H1 (cell line): Measurements from ENCODE around the gene NPNT. TPM values are rescaled to one million over a fixed set of nuclear protein-coding genes. Genes with fewer than 3 reads are reported as not detected.

Experiments
- CTCF ChIA-PET: fragments of 300-600 bp; sonication (Branson Sonifier 250); formaldehyde crosslinking; loops from one replicate; lab custom pipeline; 2021; ENCODE audit not compliant: partially characterized antibody; lab: Charles Lee
- POLR2A ChIA-PET: fragments of 300-600 bp; sonication (Branson Sonifier 250); formaldehyde crosslinking; loops from one replicate; lab custom pipeline; 2021; ENCODE audit warnings: inconsistent platforms; ENCODE audit not compliant: partially characterized antibody; lab: Charles Lee
- DNase-seq, 2 experiments: peaks; one replicate each; pipeline versions ENCODE4 v3.0.0 to v3.0.0-alpha.2; 2010 to 2022; ENCODE audit warnings: low spot score in 2 of 2, low read depth in 1 of 2, mixed read lengths in 1 of 2
- FAIRE-seq: peaks from 2 replicates; lab custom pipeline; 2011; peaks lifted over from hg19 to GRCh38; lab: Jason Lieb, UNC
- H2AFZ ChIP-seq: 2 replicates; pipeline ENCODE4 v1.8.1; 2012; ENCODE audit warnings: low read length, inconsistent platforms
- H2AK5ac ChIP-seq: 2 replicates; pipeline ENCODE4 v1.6.1; 2013; ENCODE audit warnings: low read depth, low read length
- H2BK120ac ChIP-seq: replicated peaks from 2 replicates; pipeline ENCODE3; 2013; ENCODE audit warnings: low read depth, low read length, inconsistent platforms
- H2BK12ac ChIP-seq: 2 replicates; pipeline ENCODE4 v1.6.1; 2013; ENCODE audit warnings: low read depth, low read length
- H2BK15ac ChIP-seq: 2 replicates; pipeline ENCODE4 v1.6.1; 2013; ENCODE audit warnings: low read length
- H2BK20ac ChIP-seq: 2 replicates; pipeline ENCODE4 v1.6.1; 2013; ENCODE audit warnings: low read length
- H2BK5ac ChIP-seq: 2 replicates; pipeline ENCODE4 v1.6.1; 2013; ENCODE audit warnings: low read depth, low read length
- H3K14ac ChIP-seq: 2 replicates; pipeline ENCODE4 v1.6.1; 2013; ENCODE audit warnings: inconsistent platforms; ENCODE audit not compliant: insufficient read length
- H3K18ac ChIP-seq: 2 replicates; pipeline ENCODE4 v1.6.1; 2013; ENCODE audit warnings: low read length; ENCODE audit errors: extremely low read depth
- H3K23ac ChIP-seq: 2 replicates; pipeline ENCODE4 v1.6.1; 2013; ENCODE audit warnings: inconsistent platforms; ENCODE audit not compliant: insufficient read length
- H3K23me2 ChIP-seq: 2 replicates; pipeline ENCODE4 v1.6.1; 2013; ENCODE audit warnings: low read depth, low read length
- H3K27ac ChIP-seq: 2 replicates; pipeline ENCODE4 v1.6.1; 2011; ENCODE audit warnings: low read depth, low read length, inconsistent platforms
- H3K27me3 ChIP-seq, 4 experiments: replicated peaks in 1 of 4; 1 replicate in 1 of 4; 2 replicates in 3 of 4; pipeline versions ENCODE4 v1.6.1 to v1.8.1; 2011 to 2013; ENCODE audit warnings: low read length in 3 of 4, mild to moderate bottlenecking in 3 of 4, inconsistent platforms in 2 of 4, mixed read lengths in 2 of 4, moderate library complexity in 1 of 4; ENCODE audit not compliant: control insufficient read depth in 3 of 4, insufficient read depth in 3 of 4; ENCODE audit errors: extremely low read depth in 1 of 4
- H3K36me3 ChIP-seq, 4 experiments: 2 replicates each; pipeline versions ENCODE4 v1.6.1 to v1.8.1; 2011 to 2013; ENCODE audit warnings: mild to moderate bottlenecking in 4 of 4, low read length in 3 of 4, moderate library complexity in 2 of 4, control low read depth in 1 of 4, inconsistent platforms in 1 of 4; ENCODE audit not compliant: insufficient read depth in 4 of 4, control insufficient read depth in 2 of 4
- H3K4ac ChIP-seq: replicated peaks from 2 replicates; pipeline ENCODE3; 2013; ENCODE audit warnings: low read length, low read depth, mixed read lengths, inconsistent platforms; ENCODE audit not compliant: insufficient read length
- H3K4me1 ChIP-seq, 4 experiments: replicated peaks in 1 of 4; 1 replicate in 1 of 4; 2 replicates in 3 of 4; pipeline versions ENCODE4 v1.6.1 to v1.8.1; 2011 to 2013; ENCODE audit warnings: low read length in 3 of 4, inconsistent platforms in 2 of 4, mixed read lengths in 1 of 4; ENCODE audit not compliant: insufficient read depth in 4 of 4, control insufficient read depth in 3 of 4
- H3K4me2 ChIP-seq, 2 experiments: 2 replicates each; pipeline versions ENCODE4 v1.6.1 to v1.8.1; 2011 to 2013; ENCODE audit warnings: low read depth in 2 of 2, low read length in 2 of 2, control low read depth in 1 of 2, inconsistent platforms in 1 of 2, mild to moderate bottlenecking in 1 of 2; ENCODE audit not compliant: insufficient read depth in 1 of 2
- H3K4me3 ChIP-seq, 4 experiments: fragments of 200-600, 300-600 bp in 1 of 4; sonication (generic), shearing (Covaris generic), sonication (Bioruptor Twin) in 1 of 4; 2 replicates each; pipeline versions ENCODE4 v1.5.1 to v1.8.1; 2011 to 2016; ENCODE audit warnings: low read length in 4 of 4, low read depth in 3 of 4, control low read depth in 2 of 4, inconsistent platforms in 2 of 4, mild to moderate bottlenecking in 2 of 4, mixed read lengths in 1 of 4, moderate library complexity in 1 of 4; ENCODE audit not compliant: insufficient read depth in 2 of 4; ENCODE audit errors: extremely low read depth in 1 of 4
- H3K56ac ChIP-seq: replicated peaks from 2 replicates; pipeline ENCODE3; 2013; ENCODE audit warnings: low read depth, mild to moderate bottlenecking, mixed read lengths, low read length, inconsistent platforms; ENCODE audit not compliant: insufficient read length
- H3K79me1 ChIP-seq: 2 replicates; pipeline ENCODE4 v1.6.1; 2013; ENCODE audit warnings: low read depth, low read length, control low read depth
- H3K79me2 ChIP-seq, 2 experiments: 2 replicates each; pipeline versions ENCODE4 v1.6.1 to v1.8.1; 2012 to 2013; ENCODE audit warnings: low read length in 2 of 2, mild to moderate bottlenecking in 2 of 2, inconsistent platforms in 1 of 2; ENCODE audit not compliant: insufficient read depth in 2 of 2, control insufficient read depth in 1 of 2
- H3K9ac ChIP-seq, 4 experiments: replicated peaks in 1 of 4; 1 replicate in 1 of 4; 2 replicates in 3 of 4; pipeline versions ENCODE4 v1.6.1 to v1.8.1; 2011 to 2013; ENCODE audit warnings: low read depth in 3 of 4, low read length in 3 of 4, control low read depth in 2 of 4, mild to moderate bottlenecking in 2 of 4, moderate library complexity in 2 of 4, inconsistent platforms in 1 of 4; ENCODE audit errors: extremely low read depth in 1 of 4
- H3K9me3 ChIP-seq, 2 experiments: 2 replicates each; pipeline versions ENCODE4 v1.6.1 to v1.8.1; 2012 to 2013; ENCODE audit warnings: mild to moderate bottlenecking in 2 of 2, moderate library complexity in 2 of 2, control low read depth in 1 of 2, inconsistent platforms in 1 of 2, low read depth in 1 of 2, low read length in 1 of 2, mixed read lengths in 1 of 2; ENCODE audit not compliant: insufficient read depth in 2 of 2
- H4K20me1 ChIP-seq, 2 experiments: replicated peaks in 1 of 2; 2 replicates each; pipeline versions ENCODE3 to v1.8.1; 2011 to 2013; ENCODE audit warnings: inconsistent platforms in 2 of 2, low read length in 2 of 2, mild to moderate bottlenecking in 1 of 2; ENCODE audit not compliant: insufficient read depth in 2 of 2, control insufficient read depth in 1 of 2
- H4K5ac ChIP-seq: 2 replicates; pipeline ENCODE4 v1.6.1; 2013; ENCODE audit warnings: low read length, low read depth, mixed read lengths, inconsistent platforms; ENCODE audit not compliant: insufficient read length
- H4K8ac ChIP-seq: 2 replicates; pipeline ENCODE4 v1.8.0; 2013; ENCODE audit warnings: mild to moderate bottlenecking, moderate library complexity, low read length, inconsistent platforms; ENCODE audit not compliant: insufficient read depth; ENCODE audit errors: extremely low read depth
- H4K91ac ChIP-seq: replicated peaks from 2 replicates; pipeline ENCODE3; 2013; ENCODE audit warnings: low read length, mixed read lengths, inconsistent platforms; ENCODE audit not compliant: insufficient read length
- BRCA1 ChIP-seq: IDR thresholded peaks from 2 replicates; pipeline ENCODE4 v1.6.1; 2012; ENCODE audit warnings: low read depth, low read length, improper control_type of control experiment
- CBX8 ChIP-seq: fragments of 300-800, 300-1000 bp; sonication (generic); IDR thresholded peaks from 2 replicates; pipeline ENCODE4 v1.7.1; 2016; ENCODE audit warnings: low read depth, low read length, borderline replicate concordance
- CHD1 ChIP-seq: IDR thresholded peaks from 2 replicates; pipeline ENCODE4 v1.6.1; 2012; ENCODE audit warnings: low read depth, low read length, improper control_type of control experiment
- GTF2F1 ChIP-seq: IDR thresholded peaks from 2 replicates; pipeline ENCODE4 v1.6.1; 2012; ENCODE audit warnings: low read depth, low read length, improper control_type of control experiment, borderline replicate concordance
- JUN ChIP-seq: IDR thresholded peaks from 2 replicates; pipeline ENCODE4 v1.6.1; 2011; ENCODE audit warnings: low read depth, mild to moderate bottlenecking, improper control_type of control experiment, low read length
- MAFK ChIP-seq: IDR thresholded peaks from 2 replicates; pipeline ENCODE4 v1.6.1; 2012; ENCODE audit warnings: low read depth, mild to moderate bottlenecking, improper control_type of control experiment, low read length
- SP4 ChIP-seq: IDR thresholded peaks from 2 replicates; pipeline ENCODE4 v1.6.1; 2012; ENCODE audit warnings: low read length, inconsistent platforms
- TAF1 ChIP-seq: IDR thresholded peaks from 2 replicates; pipeline ENCODE4 v1.6.1; 2011; ENCODE audit warnings: mild to moderate bottlenecking, low read depth, low read length
- ZNF274 ChIP-seq: IDR thresholded peaks from 2 replicates; pipeline ENCODE4 v1.7.0; 2012; ENCODE audit warnings: low read length, borderline replicate concordance; ENCODE audit errors: extremely low read depth
- WGBS, 2 experiments: shearing (Covaris generic) in 1 of 2; methylation state at CpG; one replicate each; pipeline versions ENCODE4 v1.1.6 to v1.1.7; 2013 to 2015; ENCODE audit warnings: low lambda C conversion rate in 2 of 2, mixed read lengths in 2 of 2, inconsistent platforms in 1 of 2, low coverage in 1 of 2, missing lambda C conversion rate in 1 of 2; ENCODE audit not compliant: insufficient replicate concordance in 2 of 2, insufficient coverage in 1 of 2, insufficient read length in 1 of 2; ENCODE audit errors: extremely low coverage in 1 of 2, missing lambda C conversion rate in 1 of 2; 5-methylcytosine and 5-hydroxymethylcytosine counted together
- polyA plus RNA-seq, 7 experiments: library from polyadenylated mRNA; depleted of rRNA in 3 of 7; stranded (reverse) in 5 of 7; unstranded in 2 of 7; fragments of >200 nt in 5 of 7; fragments of 200-250 nt in 2 of 7; gene quantifications; 1 replicate in 5 of 7; 2 replicates in 1 of 7; 4 replicates in 1 of 7; pipeline versions ENCODE4 v1.2.1 to v1.2.3, GENCODE V29; 2011 to 2013; ENCODE audit warnings: missing spikeins in 2 of 7, mixed read lengths in 2 of 7
- total RNA-seq: library from RNA; stranded (reverse); fragmentation: NEBNext Ultra II Directional; extraction: Animal tissue kit (Norgen Biotek cat#: 25700); gene quantifications from 2 replicates; pipeline ENCODE4 v1.2.1, GENCODE V29; 2021
- TF ChIP-seq, protein P1 (sequence below), 3 experiments: IDR thresholded peaks; 1 replicate in 2 of 3; 2 replicates in 1 of 3; pipeline versions ENCODE4 v1.5.1 to v1.6.1; 2011; ENCODE audit warnings: low read length in 3 of 3, mild to moderate bottlenecking in 3 of 3, inconsistent platforms in 2 of 3, low read depth in 1 of 3, moderate library complexity in 1 of 3; ENCODE audit not compliant: insufficient read depth in 1 of 3; ENCODE audit errors: control extremely low read depth in 1 of 3

Gene NPNT
- total and polyA plus RNA-seq, 2 of the 8 experiments (the other 6 are each of a cell fraction or from before 2014, with no cell fraction given) = 0.24 to 0.97 TPM

DNA sequence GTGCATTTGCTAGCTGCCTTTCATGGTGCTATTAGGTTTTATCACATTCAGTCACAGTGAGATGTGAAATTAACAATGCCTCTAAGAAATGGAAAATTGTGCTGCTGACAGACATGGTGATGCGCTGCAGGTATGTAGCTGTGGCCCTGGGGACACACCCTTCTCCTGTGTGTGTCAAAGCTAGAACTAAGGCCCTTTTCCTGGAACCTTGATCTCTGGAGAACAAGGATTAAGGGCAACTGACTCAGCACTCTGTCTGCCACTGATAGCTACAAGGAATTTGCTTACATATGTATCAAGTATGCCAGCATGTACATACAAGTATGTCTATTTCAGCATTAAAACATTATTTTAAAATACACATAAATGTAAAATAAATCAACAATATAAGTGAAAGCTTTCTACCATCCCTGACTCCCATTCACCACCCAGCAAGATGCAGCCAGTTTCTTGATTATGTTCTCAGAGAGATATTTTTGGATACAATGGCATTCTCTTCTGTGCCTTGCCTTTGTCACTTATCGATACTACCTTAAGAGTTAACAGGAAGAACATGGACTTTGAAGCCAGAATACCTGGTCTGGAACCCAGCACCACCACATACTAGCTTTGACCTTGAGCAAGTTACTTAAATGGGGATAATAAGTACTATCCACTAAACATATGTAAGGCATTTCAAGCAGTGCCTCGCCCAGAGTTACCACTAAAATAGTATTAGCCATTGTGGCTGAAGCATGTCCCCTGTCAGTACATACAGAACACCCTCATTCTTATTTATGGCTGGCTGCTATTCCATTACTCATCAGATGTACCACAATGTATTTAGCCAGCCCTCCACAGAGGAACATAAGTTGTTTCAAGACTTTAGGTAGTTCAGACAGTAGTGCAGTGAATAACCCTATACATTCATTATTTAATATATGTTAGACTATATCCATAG, 68.5 kb downstream of the NPNT start:
- no peak overlapping the region for H2BK15ac ChIP-seq
- no peaks in the 10 kb centered on the region for H3K23me2 ChIP-seq
- CTCF ChIA-PET = no interaction called here
- H3K18ac ChIP-seq = no peak overlapping the region
- H3K27ac ChIP-seq = no peak overlapping the region
- FAIRE-seq = no peak
- no peak overlapping the region for H3K23ac ChIP-seq
- DNase-seq = no peak
- no peaks in the 10 kb centered on the region for H3K79me1 ChIP-seq
- TF ChIP-seq SP4 (no peak), BRCA1 (no peak), CHD1 (no peak), CBX8 (no peak), TAF1 (no peak), GTF2F1 (no peak), MAFK (no peak), ZNF274 (no peak), JUN (no peak)
- TF ChIP-seq, protein P1, sequence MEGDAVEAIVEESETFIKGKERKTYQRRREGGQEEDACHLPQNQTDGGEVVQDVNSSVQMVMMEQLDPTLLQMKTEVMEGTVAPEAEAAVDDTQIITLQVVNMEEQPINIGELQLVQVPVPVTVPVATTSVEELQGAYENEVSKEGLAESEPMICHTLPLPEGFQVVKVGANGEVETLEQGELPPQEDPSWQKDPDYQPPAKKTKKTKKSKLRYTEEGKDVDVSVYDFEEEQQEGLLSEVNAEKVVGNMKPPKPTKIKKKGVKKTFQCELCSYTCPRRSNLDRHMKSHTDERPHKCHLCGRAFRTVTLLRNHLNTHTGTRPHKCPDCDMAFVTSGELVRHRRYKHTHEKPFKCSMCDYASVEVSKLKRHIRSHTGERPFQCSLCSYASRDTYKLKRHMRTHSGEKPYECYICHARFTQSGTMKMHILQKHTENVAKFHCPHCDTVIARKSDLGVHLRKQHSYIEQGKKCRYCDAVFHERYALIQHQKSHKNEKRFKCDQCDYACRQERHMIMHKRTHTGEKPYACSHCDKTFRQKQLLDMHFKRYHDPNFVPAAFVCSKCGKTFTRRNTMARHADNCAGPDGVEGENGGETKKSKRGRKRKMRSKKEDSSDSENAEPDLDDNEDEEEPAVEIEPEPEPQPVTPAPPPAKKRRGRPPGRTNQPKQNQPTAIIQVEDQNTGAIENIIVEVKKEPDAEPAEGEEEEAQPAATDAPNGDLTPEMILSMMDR (IDR thresholded peaks at IDR 0.05; ENCODE audit: control extremely low read depth in 1 of 3, insufficient read depth in 1 of 3, low read depth in 1 of 3, low read length in 3 of 3) = no peak
- H3K9me3 ChIP-seq = no peaks in the 10 kb centered on the region
- no peaks in the 10 kb centered on the region for H4K20me1 ChIP-seq
- no peak overlapping the region for H3K4me3 ChIP-seq
- H3K36me3 ChIP-seq = no peaks in the 10 kb centered on the region
- peaks cover 0 to 6% (median 4%) of the 10 kb centered on the region in 4 experiments; a peak in 3 of 7 replicates for H3K4me1 ChIP-seq
- H3K4me2 ChIP-seq = no peak overlapping the region
- H2AFZ ChIP-seq = no peak overlapping the region
- H3K9ac ChIP-seq = no peak overlapping the region
- no peak overlapping the region for H4K91ac ChIP-seq
- no peak overlapping the region for H2BK120ac ChIP-seq
- no peak overlapping the region for H2BK12ac ChIP-seq
- no peaks in the 10 kb centered on the region for H3K79me2 ChIP-seq
- POLR2A ChIA-PET = no interaction called here
- no peaks in the 10 kb centered on the region; a peak in 1 of 7 replicates for H3K27me3 ChIP-seq
- H3K56ac ChIP-seq = no peak overlapping the region
- 97% methylated on average over 3 of the region's 3 CpGs; no CpG with 5 or more reads in 1 of the 2 experiments for WGBS, 2 experiments
- H4K5ac ChIP-seq = no peak overlapping the region
- H3K14ac ChIP-seq = no peak overlapping the region
- H4K8ac ChIP-seq = no peak overlapping the region
- no peak overlapping the region for H3K4ac ChIP-seq
- no peak overlapping the region for H2BK5ac ChIP-seq
- no peak overlapping the region for H2AK5ac ChIP-seq
- H2BK20ac ChIP-seq = no peak overlapping the region
